ENCODE results near the gene FCGR1A. TPM values are rescaled to one million over a fixed set of nuclear protein-coding genes. Genes with fewer than 3 reads are reported as not detected.
"Not testable (repeated sequence)": the region's sequence is repeated elsewhere in the genome, so short reads cannot be mapped to it uniquely, and the experiment has no call there.

FCGR1A gene
- 1 to 10 TPM; 2.0 to 5.0 (median 2.5) TPM for total RNA-seq
- 1.9 TPM for polyA plus RNA-seq
- long read RNA-seq, donor 1, result 0 reads
- long read RNA-seq, donor 2, result 0 reads
- long read RNA-seq, donor 3, result 0 reads
- long read RNA-seq, donor 4, result 0 reads

GRCh38 chr1:149782600-149782999, at the start of gene FCGR1A:
TSS of gene FCGR1A (plus strand) at chr1:149782694. CDS start at chr1:149782744, 50 bp downstream.
- H3K27ac ChIP-seq (ENCODE audit: low read length); DNase-seq; H3K9me3 ChIP-seq (ENCODE audit: control insufficient read depth, low read length); H3K4me3 ChIP-seq (ENCODE audit: low read length); H3K4me1 ChIP-seq (ENCODE audit: control insufficient read depth, insufficient read depth, low read length); intact Hi-C loops (cut with DNase I); H3K27me3 ChIP-seq (ENCODE audit: control insufficient read depth, insufficient read depth): not testable (repeated sequence)
- 95% methylated on average over 2 of the region's 2 CpGs for WGBS
- ATAC-seq, result peak in 1 of 2 donors; percentile 13

- ATAC-seq; intact Hi-C loops (cut with DNase I); H3K4me3 ChIP-seq (ENCODE audit: low read length); H3K9me3 ChIP-seq (ENCODE audit: control insufficient read depth, low read length); DNase-seq; H3K27ac ChIP-seq (ENCODE audit: low read length); H3K4me1 ChIP-seq (ENCODE audit: control insufficient read depth, insufficient read depth, low read length); H3K27me3 ChIP-seq (ENCODE audit: control insufficient read depth, insufficient read depth): not testable (repeated sequence)
- 93% methylated on average over 1 of the region's 2 CpGs for WGBS
Measured at GRCh38 chr1:149732781-149733180, 49.7 kb upstream of the FCGR1A start.

- H3K27ac ChIP-seq (ENCODE audit: low read length); H3K27me3 ChIP-seq (ENCODE audit: control insufficient read depth, insufficient read depth); intact Hi-C loops (cut with DNase I); DNase-seq; H3K4me1 ChIP-seq (ENCODE audit: control insufficient read depth, insufficient read depth, low read length); H3K9me3 ChIP-seq (ENCODE audit: control insufficient read depth, low read length); H3K4me3 ChIP-seq (ENCODE audit: low read length); ATAC-seq: not testable (repeated sequence)
- WGBS, result 95% methylated on average over 1 of the region's 1 CpG
Measured at GRCh38 chr1:149734692-149735091, 47.8 kb upstream of the FCGR1A start.

- H3K27me3 ChIP-seq (ENCODE audit: control insufficient read depth, insufficient read depth); intact Hi-C loops (cut with DNase I); H3K4me1 ChIP-seq (ENCODE audit: control insufficient read depth, insufficient read depth, low read length); H3K9me3 ChIP-seq (ENCODE audit: control insufficient read depth, low read length); H3K27ac ChIP-seq (ENCODE audit: low read length); H3K4me3 ChIP-seq (ENCODE audit: low read length): not testable (repeated sequence)
- peak; percentile 25 to 48 for ATAC-seq
- WGBS, result 7% methylated on average over 26 of the region's 26 CpGs
- peak; percentile 28 to 55 (median 48) for DNase-seq
Measured at GRCh38 chr1:149740148-149740581, 42.3 kb upstream of the FCGR1A start.

DNA sequence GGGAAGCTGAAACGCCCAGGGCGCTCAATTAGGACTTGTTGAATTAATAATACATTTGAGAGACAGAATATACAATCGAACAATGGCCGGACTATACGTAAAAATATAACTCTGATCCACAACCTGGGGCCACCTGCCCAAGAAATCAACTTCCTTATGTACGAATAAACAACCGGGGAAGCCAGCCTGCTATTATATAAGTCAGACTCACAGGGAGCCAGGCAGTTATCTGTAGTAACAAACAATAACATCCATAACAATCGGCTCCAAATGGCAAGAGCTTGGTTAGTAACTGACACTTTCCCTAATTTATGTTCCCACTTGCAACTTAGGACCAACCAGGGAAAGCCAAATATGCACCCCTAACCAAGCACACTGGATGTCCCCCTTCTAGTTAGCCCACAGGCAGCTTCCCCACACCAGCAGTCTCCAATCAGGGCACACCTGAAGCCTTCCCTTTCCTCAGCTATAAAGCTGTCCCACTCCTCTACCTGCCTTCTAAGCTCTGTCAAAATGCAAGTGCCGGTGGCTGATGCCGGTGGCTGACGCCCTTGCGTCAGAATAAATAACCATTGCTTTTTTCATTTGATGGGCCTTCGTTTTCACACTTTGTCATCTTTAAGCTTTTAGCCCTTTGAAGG, 41.8 kb upstream of the FCGR1A start:
- H3K4me1 ChIP-seq (ENCODE audit: control insufficient read depth, insufficient read depth, low read length); intact Hi-C loops (cut with DNase I); H3K9me3 ChIP-seq (ENCODE audit: control insufficient read depth, low read length); ATAC-seq; H3K27ac ChIP-seq (ENCODE audit: low read length); H3K4me3 ChIP-seq (ENCODE audit: low read length); H3K27me3 ChIP-seq (ENCODE audit: control insufficient read depth, insufficient read depth); DNase-seq: not testable (repeated sequence)
- WGBS, result 40% methylated on average over 7 of the region's 13 CpGs

- 70% methylated on average over 1 of the region's 5 CpGs for WGBS
- H3K9me3 ChIP-seq (ENCODE audit: control insufficient read depth, low read length); ATAC-seq; H3K27ac ChIP-seq (ENCODE audit: low read length); H3K4me1 ChIP-seq (ENCODE audit: control insufficient read depth, insufficient read depth, low read length); H3K4me3 ChIP-seq (ENCODE audit: low read length); intact Hi-C loops (cut with DNase I); H3K27me3 ChIP-seq (ENCODE audit: control insufficient read depth, insufficient read depth); DNase-seq: not testable (repeated sequence)
Measured at GRCh38 chr1:149741914-149742313, 40.6 kb upstream of the FCGR1A start.

GRCh38 chr1:149746463-149747356, 35.8 kb upstream of the FCGR1A start:
- H3K4me3 ChIP-seq (ENCODE audit: low read length); H3K4me1 ChIP-seq (ENCODE audit: control insufficient read depth, insufficient read depth, low read length); H3K27me3 ChIP-seq (ENCODE audit: control insufficient read depth, insufficient read depth); H3K27ac ChIP-seq (ENCODE audit: low read length); intact Hi-C loops (cut with DNase I); H3K9me3 ChIP-seq (ENCODE audit: control insufficient read depth, low read length): not testable (repeated sequence)
- peak; percentile 34 to 39 for ATAC-seq
- peak; percentile 6 to 50 (median 41) for DNase-seq
- 20% methylated on average over 32 of the region's 41 CpGs for whole genome bisulfite sequencing

GRCh38 chr1:149747359-149748143, 34.9 kb upstream of the FCGR1A start:
- H3K27me3 ChIP-seq (ENCODE audit: control insufficient read depth, insufficient read depth); H3K27ac ChIP-seq (ENCODE audit: low read length); H3K4me3 ChIP-seq (ENCODE audit: low read length); intact Hi-C loops (cut with DNase I); DNase-seq; H3K4me1 ChIP-seq (ENCODE audit: control insufficient read depth, insufficient read depth, low read length); H3K9me3 ChIP-seq (ENCODE audit: control insufficient read depth, low read length): not testable (repeated sequence)
- peak in 1 of 2 donors; percentile 33 for ATAC-seq
- WGBS, result 13% methylated on average over 24 of the region's 40 CpGs

GRCh38 chr1:149748144-149748500, 34.4 kb upstream of the FCGR1A start:
- H3K27me3 ChIP-seq (ENCODE audit: control insufficient read depth, insufficient read depth); H3K27ac ChIP-seq (ENCODE audit: low read length); H3K4me1 ChIP-seq (ENCODE audit: control insufficient read depth, insufficient read depth, low read length); H3K9me3 ChIP-seq (ENCODE audit: control insufficient read depth, low read length); intact Hi-C loops (cut with DNase I); ATAC-seq; H3K4me3 ChIP-seq (ENCODE audit: low read length): not testable (repeated sequence)
- peak; percentile 15 to 59 (median 55) for DNase-seq
- 36% methylated on average over 8 of the region's 8 CpGs for WGBS

DNA sequence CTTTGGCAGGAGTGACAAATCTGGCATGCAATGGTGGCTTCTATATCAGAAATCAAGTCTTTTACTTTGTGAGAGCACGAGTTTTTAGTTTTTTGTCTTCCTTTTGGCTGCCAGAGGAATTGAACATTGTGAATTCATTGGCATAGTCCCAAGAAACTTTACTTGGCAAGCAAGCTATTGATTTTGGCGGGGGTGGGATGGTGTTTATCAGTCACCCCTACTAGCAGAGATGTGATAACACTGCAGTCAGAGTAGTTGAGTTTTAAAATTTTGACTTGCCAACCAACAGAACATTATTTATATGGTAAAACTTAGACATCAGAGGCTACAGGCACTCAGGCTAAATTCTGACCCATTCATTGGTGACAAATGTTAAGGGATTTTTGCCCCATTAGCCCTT, 31.9 kb upstream of the FCGR1A start:
- ATAC-seq (peak; percentile 78 to 79), DNase-seq (peak in 1 of 3 donors; percentile 38)
- WGBS, result 34% methylated on average over 1 of the region's 2 CpGs
- H3K4me1 ChIP-seq (ENCODE audit: control insufficient read depth, insufficient read depth, low read length); H3K27ac ChIP-seq (ENCODE audit: low read length); H3K4me3 ChIP-seq (ENCODE audit: low read length); intact Hi-C loops (cut with DNase I); H3K9me3 ChIP-seq (ENCODE audit: control insufficient read depth, low read length); H3K27me3 ChIP-seq (ENCODE audit: control insufficient read depth, insufficient read depth): not testable (repeated sequence)

All from right cardiac atrium (tissue), 5 donors.